Activated T-cell treated with anti-CD3 and anti-CD28 coated beads for 1 hour (primary cell): Measurements from ENCODE around the gene ARHGEF19.
A peak's percentile ranks its signal among the peaks of the same experiment; 100 is the strongest.
"Not testable (repeated sequence)": the region's sequence is repeated elsewhere in the genome, so short reads cannot be mapped to it uniquely, and the experiment has no call there.

Experiments used
- DNase-seq: peaks from one replicate; pipeline ENCODE4 v3.0.0-alpha.2; 2020; ENCODE audit warnings: low read depth

Gene ARHGEF19

GRCh38 chr1:16181887-16182719 lies 30.3 kb downstream of the ARHGEF19 start:
- DNase-seq = no peak

GRCh38 chr1:16180291-16180824 lies 32.1 kb downstream of the ARHGEF19 start:
- no peak for DNase-seq

GRCh38 chr1:16178596-16179497 lies 33.6 kb downstream of the ARHGEF19 start:
- no peak for DNase-seq

- no peak for DNase-seq
Observed at GRCh38 chr1:16177306-16177705, 35.1 kb downstream of the ARHGEF19 start.

GRCh38 chr1:16176653-16177052 lies 35.8 kb downstream of the ARHGEF19 start:
- no peak for DNase-seq

- DNase-seq = no peak
Observed at GRCh38 chr1:16175610-16176553, 36.6 kb downstream of the ARHGEF19 start.

GRCh38 chr1:16174886-16175598 lies 37.4 kb downstream of the ARHGEF19 start:
- no peak for DNase-seq

GRCh38 chr1:16174261-16174868 lies 38.1 kb downstream of the ARHGEF19 start:
- DNase-seq = no peak

- no peak for DNase-seq
Observed at GRCh38 chr1:16173447-16174260, 38.8 kb downstream of the ARHGEF19 start.

GRCh38 chr1:16172964-16173446 lies 39.4 kb downstream of the ARHGEF19 start:
- DNase-seq = no peak

- DNase-seq = no peak
Observed at GRCh38 chr1:16172218-16172830, 40.1 kb downstream of the ARHGEF19 start.

GRCh38 chr1:16171314-16172151 lies 40.9 kb downstream of the ARHGEF19 start:
- no peak for DNase-seq

- no peak for DNase-seq
Observed at GRCh38 chr1:16170283-16170673, 42.2 kb downstream of the ARHGEF19 start.

- DNase-seq = no peak
Observed at GRCh38 chr1:16168622-16169360, 43.7 kb downstream of the ARHGEF19 start.

GRCh38 chr1:16168144-16168495 lies 44.3 kb downstream of the ARHGEF19 start:
- not testable (repeated sequence) for DNase-seq

- DNase-seq = peak; percentile 46
Observed at GRCh38 chr1:16167331-16168143, 44.9 kb downstream of the ARHGEF19 start.

GRCh38 chr1:16166117-16166516 lies 46.3 kb downstream of the ARHGEF19 start:
- no peak for DNase-seq
